Small intestine (tissue), 7 donors: Measurements from ENCODE around the gene NID2. TPM values are rescaled to one million over a fixed set of nuclear protein-coding genes. Genes with fewer than 3 reads are reported as not detected.

ENCODE experiments used
- DNase-seq, 2 donors: peaks; one replicate each; pipeline versions ENCODE4 v3.0.0 to v3.0.0-alpha.2; 2013
- FAIRE-seq: peaks from 2 replicates; lab custom pipeline; 2012; peaks lifted over from hg19 to GRCh38; lab: Jason Lieb, UNC
- H3K27ac ChIP-seq, 3 donors: one replicate each; pipeline ENCODE4 v1.5.1; 2013; ENCODE audit warnings: low read length in 2 of 3, mild to moderate bottlenecking in 2 of 3, control low read depth in 1 of 3, inconsistent platforms in 1 of 3, low read depth in 1 of 3, moderate library complexity in 1 of 3
- H3K27me3 ChIP-seq, 3 donors: one replicate each; pipeline ENCODE4 v1.6.1; 2013; ENCODE audit warnings: low read length in 3 of 3, inconsistent platforms in 1 of 3; ENCODE audit not compliant: control insufficient read depth in 3 of 3, insufficient read depth in 3 of 3
- H3K36me3 ChIP-seq, 3 donors: one replicate each; pipeline ENCODE4 v1.6.1; 2013; ENCODE audit warnings: low read length in 3 of 3, inconsistent platforms in 1 of 3, low read depth in 1 of 3, mild to moderate bottlenecking in 1 of 3, moderate library complexity in 1 of 3; ENCODE audit not compliant: control insufficient read depth in 3 of 3, insufficient read depth in 2 of 3
- H3K4me1 ChIP-seq, 3 donors: one replicate each; pipeline ENCODE4 v1.6.1; 2013; ENCODE audit warnings: low read length in 2 of 3, inconsistent platforms in 1 of 3, low read depth in 1 of 3, mild to moderate bottlenecking in 1 of 3, moderate library complexity in 1 of 3; ENCODE audit not compliant: control insufficient read depth in 3 of 3, insufficient read depth in 2 of 3
- H3K4me3 ChIP-seq, 3 donors: one replicate each; pipeline ENCODE4 v1.5.1; 2013; ENCODE audit warnings: low read length in 3 of 3, control low read depth in 1 of 3, inconsistent platforms in 1 of 3, low read depth in 1 of 3, mild to moderate bottlenecking in 1 of 3, moderate library complexity in 1 of 3
- H3K9me3 ChIP-seq, 2 donors: one replicate each; pipeline ENCODE4 v1.6.1; 2013; ENCODE audit warnings: low read depth in 1 of 2, low read length in 1 of 2; ENCODE audit not compliant: control insufficient read depth in 2 of 2, insufficient read depth in 1 of 2
- WGBS, 3 donors: extraction: QIAGEN DNeasy Blood & Tissue Kit; methylation state at CpG; one replicate each; pipeline ENCODE4 v1.1.7; 2013; 5-methylcytosine and 5-hydroxymethylcytosine counted together
- polyA plus RNA-seq, 4 donors: library from polyadenylated mRNA; stranded (reverse) in 3 of 4; unstranded in 1 of 4; fragments of 200-250 nt in 3 of 4; fragments of 120-200 nt in 1 of 4; gene quantifications; one replicate each; pipeline versions ENCODE4 v1.2.1 to v1.2.3, GENCODE V29; 2013
- donor health status: healthy with polysubstance abuse.
- donor health status: control.
- donor health status: control.
- donor health status: Bipolar disorder and iron deficiency.
- donor health status: healthy.

Gene NID2
- polyA plus RNA-seq, 4 donors = 2.2 to 18.2 (median 3.6) TPM

DNA sequence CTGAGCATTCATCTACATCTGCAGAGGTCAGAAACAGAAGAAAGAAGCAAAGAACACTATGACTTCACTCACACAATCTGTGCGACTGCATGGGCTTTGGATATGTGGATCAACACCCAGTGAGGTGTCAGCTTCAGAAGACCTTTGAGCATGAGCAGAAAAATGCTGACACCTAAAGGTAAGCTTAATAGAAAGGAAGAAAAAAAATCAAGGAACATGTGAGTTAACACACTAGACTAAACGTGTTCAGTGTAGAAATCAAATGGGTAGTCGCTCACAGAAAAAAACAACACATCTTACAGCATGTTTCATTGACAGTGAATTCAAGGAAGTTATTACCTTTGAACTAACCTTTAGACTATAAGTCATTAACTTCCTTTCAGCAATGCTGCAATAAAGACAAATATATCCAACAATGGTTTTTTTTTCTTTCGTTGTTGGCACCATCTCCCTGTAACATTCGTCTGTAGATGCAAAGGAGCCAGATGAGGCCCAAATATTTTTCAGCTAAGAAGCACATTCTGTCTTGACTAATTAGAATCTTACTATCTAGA, 48.6 kb downstream of the NID2 start:
- H3K36me3 ChIP-seq = peaks cover 0 to 12% (median 0%) of the 10 kb centered on the region in 3 donors
- no peaks in the 10 kb centered on the region for H3K27me3 ChIP-seq
- peak overlapping the region; percentile 47 to 79 (median 78) for H3K27ac ChIP-seq
- WGBS, 3 donors = 13 to 52% (median 37%) methylated on average over 5 of the region's 5 CpGs
- H3K4me3 ChIP-seq = no peak overlapping the region
- DNase-seq = peak; percentile 80 to 81
- no peak for FAIRE-seq
- H3K9me3 ChIP-seq = peaks cover 0 to 2% of the 10 kb centered on the region in 2 donors
- H3K4me1 ChIP-seq = peaks cover 8 to 28% (median 10%) of the 10 kb centered on the region in 3 donors

DNA sequence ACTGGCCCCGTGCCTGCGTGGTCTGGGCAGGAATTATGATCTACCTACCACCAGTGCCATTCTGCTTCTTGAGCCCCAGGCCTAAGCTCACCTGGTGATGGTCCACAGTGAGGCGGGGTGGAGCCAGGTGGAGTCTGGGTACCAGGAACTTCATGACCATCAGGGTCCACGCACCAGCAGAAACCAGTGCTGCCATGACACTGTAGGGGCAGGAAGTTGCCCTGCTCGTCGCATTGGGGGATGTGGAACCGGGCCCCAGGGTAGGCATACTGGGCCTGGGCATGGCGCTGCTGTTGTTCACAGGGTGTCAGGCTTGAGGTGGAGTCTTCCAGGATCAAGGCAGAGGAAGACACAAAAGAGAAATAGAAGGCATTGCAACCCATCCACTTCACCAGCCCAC, 49.9 kb downstream of the NID2 start:
- peaks cover 0 to 22% (median 0%) of the 10 kb centered on the region in 3 donors for H3K36me3 ChIP-seq
- H3K9me3 ChIP-seq = no peaks in the 10 kb centered on the region
- peak overlapping the region in 2 of 3 donors; percentile 47 to 79 for H3K27ac ChIP-seq
- no peak for DNase-seq
- FAIRE-seq = no peak
- no peak overlapping the region for H3K4me3 ChIP-seq
- WGBS, 3 donors = 98% methylated on average over 8 of the region's 8 CpGs
- peaks cover 8 to 28% (median 10%) of the 10 kb centered on the region in 3 donors for H3K4me1 ChIP-seq
- H3K27me3 ChIP-seq = no peaks in the 10 kb centered on the region

DNA sequence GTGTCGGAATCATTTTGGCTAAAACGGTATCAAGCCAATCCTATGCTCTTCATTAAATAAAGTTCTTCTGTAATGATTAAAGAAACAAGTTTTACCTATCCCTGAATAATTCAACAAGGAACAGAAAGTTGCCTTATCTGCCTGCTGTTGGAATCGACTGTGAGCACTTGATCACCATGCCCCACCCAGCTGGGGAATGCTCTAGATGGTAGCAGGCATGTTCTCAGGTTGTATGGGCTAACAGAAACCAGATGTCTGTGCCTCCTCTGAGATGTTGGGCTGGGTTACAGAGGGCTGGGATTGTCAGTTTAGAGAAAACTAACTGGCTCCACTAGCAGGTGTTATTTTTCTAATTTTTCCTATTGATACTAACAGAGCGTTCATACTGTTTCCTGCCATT, 50.6 kb downstream of the NID2 start:
- FAIRE-seq = no peak
- no peak overlapping the region for H3K4me3 ChIP-seq
- H3K27ac ChIP-seq = peak overlapping the region in 2 of 3 donors; percentile 54 to 79
- H3K4me1 ChIP-seq = peaks cover 8 to 28% (median 10%) of the 10 kb centered on the region in 3 donors
- H3K27me3 ChIP-seq = no peaks in the 10 kb centered on the region
- DNase-seq = peak; percentile 73 to 82
- peaks cover 0 to 23% (median 0%) of the 10 kb centered on the region in 3 donors for H3K36me3 ChIP-seq
- 56 to 72% (median 70%) methylated on average over 4 of the region's 4 CpGs for WGBS, 3 donors
- no peaks in the 10 kb centered on the region for H3K9me3 ChIP-seq

DNA sequence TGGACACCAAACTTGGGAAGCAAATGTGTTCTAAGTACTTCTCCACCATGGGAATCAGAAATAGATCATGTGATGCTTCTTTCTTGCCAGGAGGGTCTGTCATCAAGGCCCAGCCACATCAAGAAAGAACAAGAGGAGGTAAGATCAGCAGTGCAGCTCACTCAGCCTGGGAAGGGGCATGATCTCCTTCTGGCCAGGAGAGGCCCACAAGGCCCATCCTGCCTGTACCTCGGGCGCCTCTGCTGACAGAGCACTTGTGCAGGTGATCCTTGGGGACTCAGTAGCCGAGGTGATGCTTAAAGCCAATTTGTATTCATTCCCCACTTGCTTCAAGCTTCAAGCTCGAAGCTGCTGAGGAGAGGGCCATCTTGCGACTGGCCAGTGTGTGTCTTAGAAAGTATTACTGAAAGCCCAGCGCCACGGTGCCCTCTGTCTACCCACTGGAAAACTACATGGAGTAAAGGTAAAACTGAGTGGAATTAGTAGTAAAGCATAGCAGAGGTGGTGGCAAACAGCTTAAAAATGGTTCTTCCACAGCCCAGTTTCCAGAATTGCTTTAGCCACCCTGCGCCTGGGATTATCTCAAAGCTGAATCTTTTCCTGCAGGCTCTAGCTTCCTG, 53.3 kb downstream of the NID2 start:
- FAIRE-seq (no peak), DNase-seq (peak; percentile 12 to 29)
- no peak overlapping the region for H3K27ac ChIP-seq
- WGBS, 3 donors = 77 to 82% (median 81%) methylated on average over 8 of the region's 8 CpGs
- peaks cover 4 to 39% (median 10%) of the 10 kb centered on the region in 3 donors for H3K36me3 ChIP-seq
- no peaks in the 10 kb centered on the region for H3K9me3 ChIP-seq
- no peak overlapping the region for H3K4me3 ChIP-seq
- no peaks in the 10 kb centered on the region for H3K27me3 ChIP-seq
- H3K4me1 ChIP-seq = peaks cover 8 to 22% (median 8%) of the 10 kb centered on the region in 3 donors

DNA sequence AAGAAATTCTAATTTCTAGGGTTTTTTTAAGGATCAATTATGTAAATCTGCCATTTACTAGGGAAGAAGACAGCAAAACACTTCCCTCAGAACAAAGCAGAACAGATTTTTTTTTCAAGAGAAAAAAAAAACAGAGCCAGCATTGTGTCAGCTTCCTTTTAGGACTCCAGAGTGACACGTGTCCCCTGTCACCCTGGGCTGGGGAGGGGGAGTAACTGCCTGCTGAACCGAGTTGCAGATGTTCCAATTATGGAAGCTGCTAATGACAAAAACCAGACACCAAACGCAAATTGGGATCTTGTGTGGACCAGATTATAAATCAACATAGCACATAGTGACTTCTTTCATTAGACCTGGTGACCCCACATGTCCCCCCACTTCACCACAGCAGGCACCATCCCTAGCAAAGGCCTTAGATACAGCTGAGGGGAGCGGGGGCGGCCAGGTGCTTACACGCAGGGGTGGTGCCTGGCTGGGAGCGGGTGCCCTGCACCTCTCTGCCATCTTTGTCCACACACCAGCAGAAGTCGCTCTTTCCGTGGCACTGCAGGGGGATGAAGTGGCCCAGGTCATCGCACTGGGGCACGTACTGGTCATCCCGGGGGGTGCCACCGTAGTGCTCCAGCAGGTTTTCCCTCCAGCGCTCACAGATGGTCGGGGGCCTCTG, 54.1 kb downstream of the NID2 start:
- no peaks in the 10 kb centered on the region for H3K9me3 ChIP-seq
- H3K4me3 ChIP-seq = no peak overlapping the region
- no peaks in the 10 kb centered on the region for H3K27me3 ChIP-seq
- 76 to 81% (median 81%) methylated on average over 15 of the region's 15 CpGs for WGBS, 3 donors
- FAIRE-seq (no peak), DNase-seq (no peak)
- H3K4me1 ChIP-seq = peaks cover 5 to 18% (median 7%) of the 10 kb centered on the region in 3 donors
- H3K36me3 ChIP-seq = peaks cover 4 to 40% (median 11%) of the 10 kb centered on the region in 3 donors
- no peak overlapping the region for H3K27ac ChIP-seq

DNA sequence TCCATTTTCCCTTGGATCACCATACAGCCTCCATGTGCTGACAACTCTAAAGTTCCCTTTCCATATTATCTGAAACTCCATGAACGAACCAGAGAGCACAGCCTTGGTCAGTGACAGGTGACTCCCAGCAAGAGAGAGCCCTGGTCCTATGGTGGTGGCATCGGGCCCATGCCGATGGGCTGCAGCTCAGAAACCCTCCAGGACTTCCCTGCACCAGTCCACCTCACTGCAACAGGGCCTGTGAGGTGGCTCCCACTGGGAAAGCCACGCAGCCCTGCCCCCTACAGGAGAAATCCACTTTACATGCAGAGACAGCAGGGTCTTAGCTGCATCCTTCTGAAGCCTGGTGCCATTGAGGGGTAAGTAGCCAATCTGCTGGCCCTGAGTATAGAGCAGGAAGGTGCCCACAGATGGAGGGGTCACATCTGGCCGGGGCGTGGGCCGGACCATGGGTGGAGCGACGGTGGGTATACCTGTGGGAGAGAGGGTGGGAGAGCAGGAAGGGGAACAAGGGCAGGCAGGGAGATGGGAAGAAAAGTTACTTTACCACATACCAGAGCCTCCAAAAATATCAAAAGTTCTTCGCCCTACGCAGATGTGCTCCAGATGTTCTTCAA, 54.8 kb downstream of the NID2 start:
- Histone ChIP-seq H3K9me3 (no peaks in the 10 kb centered on the region), H3K4me1 (peaks cover under 1 to 12% (median 2%) of the 10 kb centered on the region in 3 donors), H3K36me3 (peaks cover 7 to 37% (median 14%) of the 10 kb centered on the region in 3 donors), H3K27ac (no peak overlapping the region), H3K27me3 (no peaks in the 10 kb centered on the region), H3K4me3 (no peak overlapping the region)
- DNase-seq (no peak), FAIRE-seq (no peak)
- WGBS, 3 donors = 80 to 88% (median 82%) methylated on average over 11 of the region's 11 CpGs

DNA sequence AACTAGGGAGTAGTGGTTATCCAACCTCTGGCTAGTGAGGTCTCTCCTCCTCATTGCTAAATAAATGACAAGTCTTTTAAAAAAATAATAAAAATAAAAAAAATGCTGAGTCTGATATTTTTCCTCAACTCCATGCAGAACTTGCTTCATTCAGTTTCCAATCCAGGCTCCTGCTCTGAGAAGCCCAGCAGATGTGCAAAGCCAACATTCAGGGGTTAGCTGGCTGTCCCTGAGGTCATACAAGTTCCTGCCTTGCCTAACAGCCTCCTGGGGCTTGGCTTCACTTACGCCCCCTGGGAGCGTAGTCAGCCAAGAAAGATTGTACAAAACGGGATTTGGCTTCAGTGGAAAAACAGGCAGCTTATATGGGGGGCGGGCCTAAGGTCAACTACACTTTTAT, 56.2 kb downstream of the NID2 start:
- DNase-seq (no peak), FAIRE-seq (no peak)
- 59 to 72% (median 68%) methylated on average over 4 of the region's 4 CpGs for WGBS, 3 donors
- no peaks in the 10 kb centered on the region for H3K4me1 ChIP-seq
- no peaks in the 10 kb centered on the region for H3K9me3 ChIP-seq
- no peaks in the 10 kb centered on the region for H3K27me3 ChIP-seq
- no peak overlapping the region for H3K27ac ChIP-seq
- no peak overlapping the region for H3K4me3 ChIP-seq
- H3K36me3 ChIP-seq = peaks cover 14 to 41% (median 19%) of the 10 kb centered on the region in 3 donors

DNA sequence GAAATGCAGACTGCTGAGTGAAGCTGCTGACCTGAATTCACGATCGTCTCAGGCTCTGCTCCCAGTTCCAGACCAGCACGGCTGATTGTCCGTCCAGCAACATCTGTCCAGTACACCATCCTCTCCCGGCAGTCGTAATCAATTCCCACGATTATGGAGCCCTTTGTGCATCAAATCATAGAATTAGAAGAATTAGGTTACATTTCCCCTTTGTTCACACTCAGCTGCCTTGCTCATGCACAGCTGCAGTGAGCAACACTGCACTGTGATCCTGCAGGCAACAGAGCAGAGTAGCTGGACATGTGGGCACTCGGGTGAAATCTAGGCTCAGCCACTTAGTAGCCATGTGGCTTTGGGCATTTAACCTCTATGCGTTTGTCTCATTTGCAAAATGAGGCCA, 57.3 kb downstream of the NID2 start:
- Histone ChIP-seq H3K27ac (no peak overlapping the region), H3K36me3 (peaks cover 14 to 41% (median 19%) of the 10 kb centered on the region in 3 donors), H3K4me3 (no peak overlapping the region), H3K9me3 (no peaks in the 10 kb centered on the region), H3K4me1 (no peaks in the 10 kb centered on the region), H3K27me3 (no peaks in the 10 kb centered on the region)
- DNase-seq = no peak
- no peak for FAIRE-seq
- 92 to 93% (median 93%) methylated on average over 9 of the region's 9 CpGs for WGBS, 3 donors
